CD4-positive, alpha-beta T cell treated with Interleukin-15 for 1 hour (primary cell): Measurements from ENCODE around the gene GNAZ.
"Not testable (repeated sequence)": the region's sequence is repeated elsewhere in the genome, so short reads cannot be mapped to it uniquely, and the experiment has no call there.

Experiments used
- DNase-seq: peaks from one replicate; pipeline ENCODE4 v3.0.0-alpha.2; 2020

GNAZ gene

GRCh38 chr22:23122992-23123803, 52.9 kb downstream of the GNAZ start:
- DNase-seq, result no peak

DNA sequence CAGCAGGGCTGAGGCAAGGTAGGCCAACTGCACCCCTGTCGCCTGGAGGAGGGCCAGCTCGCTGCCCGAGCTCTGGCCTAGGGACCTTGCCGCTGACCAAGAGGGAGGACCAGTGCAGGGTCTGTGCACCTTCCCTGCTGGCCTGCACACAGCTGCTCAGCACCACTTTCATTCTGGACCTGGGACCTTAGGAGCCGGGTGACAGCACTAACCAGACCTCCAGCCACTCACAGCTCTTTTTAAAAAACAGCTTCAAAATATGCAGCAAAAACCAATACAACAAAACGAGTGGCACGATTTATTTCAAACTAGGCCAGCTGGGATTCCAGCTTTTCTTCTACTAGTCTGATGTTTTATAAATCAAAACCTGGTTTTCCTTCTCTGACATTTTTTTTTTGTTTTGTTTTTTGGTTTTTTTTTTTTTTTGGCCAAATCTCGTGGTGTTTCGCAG, 53.5 kb downstream of the GNAZ start:
- no peak for DNase-seq

GRCh38 chr22:23124611-23125511, 54.5 kb downstream of the GNAZ start:
- DNase-seq, result no peak

- DNase-seq, result no peak
These were observed 55.3 kb downstream of the GNAZ start for GRCh38 chr22:23125512-23126103.

DNA sequence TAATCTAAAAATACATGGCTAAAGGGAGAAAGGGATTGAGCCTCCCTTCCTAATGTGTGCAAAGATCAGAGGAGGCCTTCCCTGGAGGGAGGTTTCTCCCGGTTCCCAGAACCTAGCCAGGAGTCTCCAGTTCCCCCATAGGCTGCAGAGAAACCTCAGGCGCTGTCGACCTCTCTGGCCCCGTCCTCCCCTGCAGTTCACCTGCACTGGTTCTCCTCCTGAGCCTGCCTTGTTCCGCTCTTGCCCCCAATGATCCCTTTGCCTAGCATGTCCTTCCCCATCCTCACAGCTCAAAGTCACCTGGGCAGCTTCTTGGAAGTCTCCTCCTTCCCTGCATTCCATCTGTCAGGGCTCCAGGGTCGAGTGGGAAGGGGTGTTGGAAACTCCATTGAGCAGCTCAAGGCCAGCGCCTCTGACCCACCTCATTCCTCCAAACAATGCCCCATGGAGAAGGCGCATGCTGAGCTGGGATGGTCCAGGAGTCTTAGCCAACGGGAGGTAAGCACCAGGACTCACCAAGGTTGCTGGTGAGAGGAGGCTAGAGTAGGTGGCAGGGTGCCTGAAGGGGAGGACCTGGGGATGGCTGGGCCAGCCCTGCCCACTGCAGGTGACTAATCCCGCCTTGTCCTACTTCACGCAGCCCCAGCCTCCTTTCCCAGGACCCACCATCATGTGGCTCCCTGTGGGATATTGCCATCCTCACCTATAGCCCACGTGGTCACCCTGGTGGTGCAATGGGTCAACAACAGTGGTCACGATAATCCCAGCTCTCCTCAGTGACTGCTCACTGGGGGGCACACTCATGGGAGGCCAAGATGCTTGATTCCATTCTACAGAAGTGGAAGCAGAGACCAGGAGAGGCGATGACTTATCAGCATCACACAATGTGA, 56.1 kb downstream of the GNAZ start:
- no peak for DNase-seq

GRCh38 chr22:23127055-23127756, 56.9 kb downstream of the GNAZ start:
- DNase-seq, result no peak

- DNase-seq, result no peak
These were observed 57.5 kb downstream of the GNAZ start for GRCh38 chr22:23127788-23128187.

GRCh38 chr22:23128269-23129108, 58.2 kb downstream of the GNAZ start:
- peak; percentile 69 for DNase-seq

DNA sequence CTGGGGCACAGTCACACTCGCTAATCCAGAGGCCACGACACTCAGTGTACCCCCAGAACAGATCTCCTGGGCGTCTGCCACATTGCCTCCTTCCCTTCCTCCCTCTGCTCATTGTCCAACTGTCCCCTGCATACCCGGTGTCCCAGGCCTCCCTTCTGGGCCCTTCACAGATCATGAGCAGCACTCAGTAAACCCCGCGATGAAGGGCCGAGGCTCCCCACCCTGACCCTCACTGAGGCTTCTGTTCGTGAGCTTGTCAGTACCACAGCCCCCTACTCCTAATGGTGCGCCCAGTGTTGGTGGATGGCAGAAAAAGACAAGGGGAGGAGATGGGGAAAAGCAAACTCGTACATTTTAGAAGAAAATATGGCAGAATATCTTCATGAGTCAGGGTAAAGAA, 58.8 kb downstream of the GNAZ start:
- no peak for DNase-seq

GRCh38 chr22:23130697-23131096, 60.4 kb downstream of the GNAZ start:
- DNase-seq, result no peak

GRCh38 chr22:23131931-23132330, 61.6 kb downstream of the GNAZ start:
- DNase-seq, result no peak

GRCh38 chr22:23132376-23133091, 62.2 kb downstream of the GNAZ start:
- no peak for DNase-seq

GRCh38 chr22:23133922-23134321, 63.6 kb downstream of the GNAZ start:
- DNase-seq, result no peak

- DNase-seq, result not testable (repeated sequence)
These were observed 66.7 kb downstream of the GNAZ start for GRCh38 chr22:23136991-23137390.

DNA sequence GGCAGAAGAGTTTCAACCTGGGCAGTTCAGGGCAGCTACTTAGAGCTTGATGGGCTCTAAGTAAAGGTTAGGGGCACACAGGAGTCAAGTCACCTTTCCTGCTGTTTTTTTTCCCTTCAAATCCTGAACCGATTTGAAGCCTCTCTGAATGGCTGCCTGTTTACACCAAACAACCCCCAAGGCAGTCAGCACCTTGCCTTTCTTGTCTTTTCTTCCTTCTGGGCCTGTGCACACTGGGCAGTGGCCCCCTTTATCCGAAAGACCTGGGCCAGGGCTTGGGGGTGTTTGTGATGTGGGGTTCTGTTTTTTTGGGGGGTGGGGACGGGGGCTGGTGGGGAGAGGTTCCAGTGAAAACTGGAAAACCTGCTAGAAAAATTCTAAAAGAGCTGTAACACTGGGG, 67.1 kb downstream of the GNAZ start:
- no peak for DNase-seq

- DNase-seq, result peak; percentile 80
These were observed 67.7 kb downstream of the GNAZ start for GRCh38 chr22:23137905-23138561.

GRCh38 chr22:23138584-23139435, 68.5 kb downstream of the GNAZ start:
- DNase-seq, result no peak

GRCh38 chr22:23140385-23140784, 70.1 kb downstream of the GNAZ start:
- DNase-seq, result no peak
